GM12878 (cell line): ENCODE data around the gene GRAMD1B. TPM values are rescaled to one million over a fixed set of nuclear protein-coding genes. Genes with fewer than 3 reads are reported as not detected.

ENCODE experiments used
- BHLHE40 ChIP-seq, 2 experiments: fragments of 450-650 bp in 1 of 2; IDR thresholded peaks; 2 replicates each; pipeline ENCODE4 v1.6.1; 2011 to 2017; ENCODE audit warnings: low read depth in 2 of 2, borderline replicate concordance in 1 of 2, improper control_type of control experiment in 1 of 2, low read length in 1 of 2, mild to moderate bottlenecking in 1 of 2
- BMI1 ChIP-seq: fragments of 450-650 bp; IDR thresholded peaks from 2 replicates; pipeline ENCODE4 v1.6.1; 2016; ENCODE audit warnings: mild to moderate bottlenecking, moderate library complexity, borderline replicate concordance
- CHD2 ChIP-seq: IDR thresholded peaks from 2 replicates; pipeline ENCODE4 v1.6.1; 2011; ENCODE audit warnings: low read depth, low read length, improper control_type of control experiment, borderline replicate concordance
- EED ChIP-seq: sonication (generic); IDR thresholded peaks from 2 replicates; pipeline ENCODE4 v1.6.1; 2016; ENCODE audit warnings: antibody characterized with exemption, low read depth
- IRF4 ChIP-seq: IDR thresholded peaks from 2 replicates; pipeline ENCODE4 v1.6.1; 2011; ENCODE audit warnings: low read depth, low read length
- KDM1A ChIP-seq: fragments of 200-600 bp; sonication (generic); IDR thresholded peaks from 2 replicates; pipeline ENCODE4 v1.6.1; 2016; ENCODE audit warnings: borderline replicate concordance
- PAX8 ChIP-seq: fragments of 450-650 bp; IDR thresholded peaks from 2 replicates; pipeline ENCODE4 v1.6.1; 2017; ENCODE audit warnings: mild to moderate bottlenecking, moderate library complexity
- PML ChIP-seq: IDR thresholded peaks from 2 replicates; pipeline ENCODE4 v1.6.1; 2012; ENCODE audit warnings: low read length, inconsistent platforms
- POU2F2 ChIP-seq: IDR thresholded peaks from 3 replicates; pipeline ENCODE4 v1.6.1; 2011; ENCODE audit warnings: low read depth, mild to moderate bottlenecking, low read length, borderline replicate concordance
- RAD21 ChIP-seq: IDR thresholded peaks from 2 replicates; pipeline ENCODE4 v1.6.1; 2011; ENCODE audit warnings: mild to moderate bottlenecking, low read depth, low read length, moderate library complexity; ENCODE audit not compliant: insufficient read depth
- RB1 ChIP-seq: fragments of 450-650 bp; formaldehyde crosslinking; IDR thresholded peaks from 2 replicates; pipeline ENCODE4 v1.6.1; 2017; ENCODE audit warnings: mild to moderate bottlenecking, borderline replicate concordance
- RUNX3 ChIP-seq: IDR thresholded peaks from 2 replicates; pipeline ENCODE4 v1.6.1; 2012; ENCODE audit warnings: low read length, inconsistent platforms
- SP1 ChIP-seq: IDR thresholded peaks from one replicate; pipeline ENCODE4 v1.6.1; 2011; ENCODE audit warnings: low read depth, low read length
- SUPT20H ChIP-seq: IDR thresholded peaks from 2 replicates; pipeline ENCODE4 v1.6.1; 2011; ENCODE audit warnings: low read depth, mild to moderate bottlenecking, low read length, moderate library complexity, borderline replicate concordance; ENCODE audit not compliant: control insufficient read depth
- ZNF622 ChIP-seq: fragments of 450-650 bp; IDR thresholded peaks from 2 replicates; pipeline ENCODE4 v1.6.1; 2017; ENCODE audit warnings: mild to moderate bottlenecking, inconsistent platforms
- ZSCAN29 ChIP-seq: fragments of 450-650 bp; IDR thresholded peaks from 2 replicates; pipeline ENCODE4 v1.6.1; 2017; ENCODE audit warnings: mild to moderate bottlenecking, moderate library complexity
- polyA plus RNA-seq, 11 experiments: library from polyadenylated mRNA; depleted of rRNA in 4 of 11; unstranded in 6 of 11; stranded (reverse) in 5 of 11; fragments of >200 nt; fragmentation: Nextera tagmentation in 4 of 11; fragmentation: Illumina TruSeq in 1 of 11; extraction: Ambion mirVana in 4 of 11; extraction: Trizol in 1 of 11; gene quantifications; 1 replicate in 1 of 11; 2 replicates in 10 of 11; pipeline versions ENCODE4 v1.2.1 to v1.2.3, GENCODE V29; 2011 to 2016; ENCODE audit warnings: inconsistent platforms in 2 of 11, missing spikeins in 2 of 11, low read depth in 1 of 11
- total RNA-seq, 4 experiments: library from RNA; depleted of rRNA in 3 of 4; stranded (reverse); fragments of >200 nt in 3 of 4; fragmentation: Illumina TruSeq in 1 of 4; extraction: Trizol in 1 of 4; gene quantifications; 2 replicates each; pipeline versions ENCODE4 v1.2.1 to v1.2.3, GENCODE V29; 2013 to 2021
- TF ChIP-seq, protein P1 (sequence below): IDR thresholded peaks from 2 replicates; pipeline ENCODE4 v1.6.1; 2012; ENCODE audit warnings: low read depth, low read length, improper control_type of control experiment
- TF ChIP-seq, protein P2 (sequence below): fragments of 450-650 bp; IDR thresholded peaks from 2 replicates; pipeline ENCODE4 v1.6.1; 2018; ENCODE audit warnings: borderline replicate concordance, mild to moderate bottlenecking; ENCODE audit not compliant: partially characterized antibody
- TF ChIP-seq, protein P3 (sequence below): IDR thresholded peaks from 2 replicates; pipeline ENCODE4 v1.6.1; 2011; ENCODE audit warnings: low read depth, mild to moderate bottlenecking, low read length, moderate library complexity, borderline replicate concordance; ENCODE audit errors: extremely low read depth
- TF ChIP-seq, protein P4 (sequence below): fragments of 450-650 bp; conservative IDR thresholded peaks from 2 replicates; pipeline ENCODE4 v1.6.1; 2017; ENCODE audit warnings: mild to moderate bottlenecking, moderate library complexity
- TF ChIP-seq, protein P5 (sequence below): fragments of 450-650 bp; IDR thresholded peaks from 2 replicates; pipeline ENCODE4 v1.6.1; 2016; ENCODE audit warnings: mild to moderate bottlenecking

The GRAMD1B gene
- total and polyA plus RNA-seq, 10 of the 15 experiments (the other 5 are each of a cell fraction or from before 2014, with no cell fraction given), result 1.9 to 49.1 (median 26.9) TPM

DNA sequence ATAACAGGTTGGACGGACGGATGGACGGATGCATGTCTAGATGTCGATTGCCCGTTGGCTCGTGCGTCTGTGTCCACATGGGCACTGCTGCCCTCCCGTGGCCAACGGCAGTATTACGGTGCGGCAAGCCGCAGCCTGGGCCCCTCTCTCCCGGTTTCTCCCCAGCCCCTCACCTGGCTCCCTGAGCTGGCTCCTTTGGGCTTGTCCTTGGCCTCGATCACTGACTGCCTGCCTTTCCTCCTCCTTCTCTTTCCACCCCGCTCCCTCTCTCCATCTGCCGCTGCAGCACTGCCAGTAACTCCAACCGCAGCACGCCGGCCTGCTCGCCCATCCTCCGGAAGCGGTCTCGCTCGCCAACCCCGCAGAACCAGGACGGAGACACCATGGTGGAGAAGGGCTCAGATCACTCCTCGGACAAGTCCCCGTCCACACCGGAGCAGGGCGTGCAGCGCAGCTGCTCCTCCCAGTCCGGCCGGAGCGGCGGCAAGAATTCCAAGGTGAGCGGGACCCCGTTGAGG, 147.1 kb downstream of the GRAMD1B start (continued):
- TF ChIP-seq, protein P1, sequence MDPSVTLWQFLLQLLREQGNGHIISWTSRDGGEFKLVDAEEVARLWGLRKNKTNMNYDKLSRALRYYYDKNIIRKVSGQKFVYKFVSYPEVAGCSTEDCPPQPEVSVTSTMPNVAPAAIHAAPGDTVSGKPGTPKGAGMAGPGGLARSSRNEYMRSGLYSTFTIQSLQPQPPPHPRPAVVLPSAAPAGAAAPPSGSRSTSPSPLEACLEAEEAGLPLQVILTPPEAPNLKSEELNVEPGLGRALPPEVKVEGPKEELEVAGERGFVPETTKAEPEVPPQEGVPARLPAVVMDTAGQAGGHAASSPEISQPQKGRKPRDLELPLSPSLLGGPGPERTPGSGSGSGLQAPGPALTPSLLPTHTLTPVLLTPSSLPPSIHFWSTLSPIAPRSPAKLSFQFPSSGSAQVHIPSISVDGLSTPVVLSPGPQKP, result no peak
- TF ChIP-seq, protein P2, sequence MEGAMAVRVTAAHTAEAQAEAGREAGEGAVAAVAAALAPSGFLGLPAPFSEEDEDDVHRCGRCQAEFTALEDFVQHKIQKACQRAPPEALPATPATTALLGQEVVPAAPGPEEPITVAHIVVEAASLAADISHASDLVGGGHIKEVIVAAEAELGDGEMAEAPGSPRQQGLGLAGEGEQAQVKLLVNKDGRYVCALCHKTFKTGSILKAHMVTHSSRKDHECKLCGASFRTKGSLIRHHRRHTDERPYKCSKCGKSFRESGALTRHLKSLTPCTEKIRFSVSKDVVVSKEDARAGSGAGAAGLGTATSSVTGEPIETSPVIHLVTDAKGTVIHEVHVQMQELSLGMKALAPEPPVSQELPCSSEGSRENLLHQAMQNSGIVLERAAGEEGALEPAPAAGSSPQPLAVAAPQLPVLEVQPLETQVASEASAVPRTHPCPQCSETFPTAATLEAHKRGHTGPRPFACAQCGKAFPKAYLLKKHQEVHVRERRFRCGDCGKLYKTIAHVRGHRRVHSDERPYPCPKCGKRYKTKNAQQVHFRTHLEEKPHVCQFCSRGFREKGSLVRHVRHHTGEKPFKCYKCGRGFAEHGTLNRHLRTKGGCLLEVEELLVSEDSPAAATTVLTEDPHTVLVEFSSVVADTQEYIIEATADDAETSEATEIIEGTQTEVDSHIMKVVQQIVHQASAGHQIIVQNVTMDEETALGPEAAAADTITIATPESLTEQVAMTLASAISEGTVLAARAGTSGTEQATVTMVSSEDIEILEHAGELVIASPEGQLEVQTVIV, result no peak
- peak; percentile 43; the same call in 1 of the 2 replicates for TF ChIP-seq EED
- TF ChIP-seq CHD2, result no peak
- TF ChIP-seq SP1, result peak; percentile 33
- TF ChIP-seq RB1, result no peak
- TF ChIP-seq, protein P3, sequence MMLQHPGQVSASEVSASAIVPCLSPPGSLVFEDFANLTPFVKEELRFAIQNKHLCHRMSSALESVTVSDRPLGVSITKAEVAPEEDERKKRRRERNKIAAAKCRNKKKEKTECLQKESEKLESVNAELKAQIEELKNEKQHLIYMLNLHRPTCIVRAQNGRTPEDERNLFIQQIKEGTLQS, result no peak
- peak; percentile 17; the same call in 1 of the 3 replicates for TF ChIP-seq POU2F2
- TF ChIP-seq BHLHE40 (IDR thresholded peaks at IDR 0.05; ENCODE audit: borderline replicate concordance in 1 of 2, low read depth in 2 of 2, low read length in 1 of 2), result peak; percentile 47 to 76; a peak in 3 of 4 replicates
- no peak for TF ChIP-seq KDM1A
- TF ChIP-seq ZSCAN29, result no peak
- TF ChIP-seq PML, result no peak
- no peak for TF ChIP-seq SUPT20H
- no peak for TF ChIP-seq BMI1
- TF ChIP-seq RAD21, result peak; percentile 74
- TF ChIP-seq RUNX3, result peak; percentile 38; the same call in 1 of the 2 replicates
- no peak for TF ChIP-seq ZNF622
- TF ChIP-seq, protein P4, sequence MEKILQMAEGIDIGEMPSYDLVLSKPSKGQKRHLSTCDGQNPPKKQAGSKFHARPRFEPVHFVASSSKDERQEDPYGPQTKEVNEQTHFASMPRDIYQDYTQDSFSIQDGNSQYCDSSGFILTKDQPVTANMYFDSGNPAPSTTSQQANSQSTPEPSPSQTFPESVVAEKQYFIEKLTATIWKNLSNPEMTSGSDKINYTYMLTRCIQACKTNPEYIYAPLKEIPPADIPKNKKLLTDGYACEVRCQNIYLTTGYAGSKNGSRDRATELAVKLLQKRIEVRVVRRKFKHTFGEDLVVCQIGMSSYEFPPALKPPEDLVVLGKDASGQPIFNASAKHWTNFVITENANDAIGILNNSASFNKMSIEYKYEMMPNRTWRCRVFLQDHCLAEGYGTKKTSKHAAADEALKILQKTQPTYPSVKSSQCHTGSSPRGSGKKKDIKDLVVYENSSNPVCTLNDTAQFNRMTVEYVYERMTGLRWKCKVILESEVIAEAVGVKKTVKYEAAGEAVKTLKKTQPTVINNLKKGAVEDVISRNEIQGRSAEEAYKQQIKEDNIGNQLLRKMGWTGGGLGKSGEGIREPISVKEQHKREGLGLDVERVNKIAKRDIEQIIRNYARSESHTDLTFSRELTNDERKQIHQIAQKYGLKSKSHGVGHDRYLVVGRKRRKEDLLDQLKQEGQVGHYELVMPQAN, result no peak
- TF ChIP-seq PAX8, result no peak
- peak; percentile 63; the same call in 1 of the 2 replicates for TF ChIP-seq IRF4
- TF ChIP-seq, protein P5, sequence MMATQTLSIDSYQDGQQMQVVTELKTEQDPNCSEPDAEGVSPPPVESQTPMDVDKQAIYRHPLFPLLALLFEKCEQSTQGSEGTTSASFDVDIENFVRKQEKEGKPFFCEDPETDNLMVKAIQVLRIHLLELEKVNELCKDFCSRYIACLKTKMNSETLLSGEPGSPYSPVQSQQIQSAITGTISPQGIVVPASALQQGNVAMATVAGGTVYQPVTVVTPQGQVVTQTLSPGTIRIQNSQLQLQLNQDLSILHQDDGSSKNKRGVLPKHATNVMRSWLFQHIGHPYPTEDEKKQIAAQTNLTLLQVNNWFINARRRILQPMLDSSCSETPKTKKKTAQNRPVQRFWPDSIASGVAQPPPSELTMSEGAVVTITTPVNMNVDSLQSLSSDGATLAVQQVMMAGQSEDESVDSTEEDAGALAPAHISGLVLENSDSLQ, result no peak
